MCF 10A (cell line): Measurements from ENCODE around the gene ATP6V0E1. TPM values are rescaled to one million over a fixed set of nuclear protein-coding genes. Genes with fewer than 3 reads are reported as not detected.

Experiments used
- BruUV-seq: library from RNA; stranded (reverse); fragments of 400-500 nt; replicated peaks from 2 replicates; lab custom pipeline; 2021; lab: Mats Ljungman, UMichigan
- CTCF ChIA-PET: fragments of 300-600 bp; sonication (Branson Sonifier 250); formaldehyde crosslinking; extraction: SDS; loops from one replicate; lab custom pipeline; 2021; ENCODE audit warnings: antibody characterized with exemption, inconsistent platforms; lab: Yijun Ruan, JAX
- POLR2A ChIA-PET: fragments of 300-600, 350-650 bp; sonication (Branson Sonifier 250); formaldehyde crosslinking; extraction: SDS; loops from one replicate; lab custom pipeline; 2020; ENCODE audit warnings: antibody characterized with exemption, inconsistent platforms; lab: Yijun Ruan, JAX
- DNase-seq: peaks from one replicate; pipeline ENCODE4 v3.0.0-alpha.2; 2018; ENCODE audit not compliant: unreplicated experiment
- H3K27ac Mint-ChIP-seq: one replicate; pipeline ENCODE4 v1.8.0; 2022; ENCODE audit warnings: mild to moderate bottlenecking, low read depth, mixed read lengths; ENCODE audit not compliant: unreplicated experiment
- H3K27me3 Mint-ChIP-seq: one replicate; pipeline ENCODE4 v1.8.0; 2022; ENCODE audit warnings: mixed read lengths; ENCODE audit not compliant: insufficient read depth, unreplicated experiment
- H3K36me3 Mint-ChIP-seq: one replicate; pipeline ENCODE4 v1.8.0; 2022; ENCODE audit warnings: mild to moderate bottlenecking, moderate library complexity, mixed read lengths; ENCODE audit not compliant: insufficient read depth, unreplicated experiment
- H3K4me1 Mint-ChIP-seq: one replicate; pipeline ENCODE4 v1.8.0; 2022; ENCODE audit warnings: mixed read lengths; ENCODE audit not compliant: insufficient read depth, unreplicated experiment
- H3K4me3 Mint-ChIP-seq: one replicate; pipeline ENCODE4 v1.8.0; 2022; ENCODE audit warnings: mild to moderate bottlenecking, moderate library complexity, mixed read lengths; ENCODE audit not compliant: unreplicated experiment
- H3K9me3 Mint-ChIP-seq: one replicate; pipeline ENCODE4 v1.8.0; 2022; ENCODE audit warnings: mixed read lengths; ENCODE audit not compliant: unreplicated experiment
- CTCF ChIP-seq: fragments of 200-600 bp; IDR thresholded peaks from one replicate; pipeline ENCODE4 v1.8.0; 2022; ENCODE audit warnings: antibody characterized with exemption, mild to moderate bottlenecking; ENCODE audit not compliant: unreplicated experiment
- intact Hi-C: fragments of 100-400 bp; cut with micrococcal nuclease; formaldehyde crosslinking; loops from 2 replicates; pipeline ENCODE4 v1.14.1; 2022
- total RNA-seq: library from RNA; stranded (reverse); gene quantifications from 2 replicates; pipeline ENCODE4 v1.2.3, GENCODE V29; 2022

Gene ATP6V0E1
- total RNA-seq, 1 experiment from 2014 or later = 171 TPM

- ChIA-PET CTCF (interaction anchor here (0.6 to 1.4 kb wide), 3 partner anchors 9 to 132 kb away, joined by 3 to 4 read pairs (median 4); no protein-coding TSS in a partner anchor), POLR2A (no interaction called here)
- Mint-ChIP-seq H3K4me3 (no peak overlapping the region), H3K27me3 (no peaks in the 10 kb centered on the region), H3K27ac (no peak overlapping the region), H3K36me3 (peaks cover 71% of the 10 kb centered on the region), H3K9me3 (no peaks in the 10 kb centered on the region), H3K4me1 (peaks cover 11% of the 10 kb centered on the region)
- no TSS peak for BruUV-seq
- TF ChIP-seq CTCF = no peak
- DNase-seq = no peak
- intact Hi-C loops = no loop called here
Observed at GRCh38 chr5:173033923-173034322, 50.4 kb downstream of the ATP6V0E1 start.

GRCh38 chr5:173035904-173036707 is 52.5 kb downstream of the ATP6V0E1 start:
- no peaks in the 10 kb centered on the region for H3K9me3 Mint-ChIP-seq
- H3K4me3 Mint-ChIP-seq = no peak overlapping the region
- POLR2A ChIA-PET = interaction anchor here (0.9 to 2.0 kb wide), 2 partner anchors 17 to 52 kb away, joined by 3 to 10 read pairs; partner anchors contain the start of gene ATP6V0E1
- no TSS peak for BruUV-seq
- CTCF ChIA-PET = interaction anchor here (0.7 to 1.6 kb wide), 4 partner anchors 18 to 321 kb away, joined by 3 to 6 read pairs (median 4); no protein-coding TSS in a partner anchor
- intact Hi-C loops = no loop called here
- DNase-seq = peak; percentile 43
- peak overlapping the region; percentile 65 for H3K27ac Mint-ChIP-seq
- no peaks in the 10 kb centered on the region for H3K27me3 Mint-ChIP-seq
- H3K4me1 Mint-ChIP-seq = peaks cover 11% of the 10 kb centered on the region
- peaks cover 80% of the 10 kb centered on the region for H3K36me3 Mint-ChIP-seq
- TF ChIP-seq CTCF = no peak

- peaks cover 55% of the 10 kb centered on the region for H3K36me3 Mint-ChIP-seq
- POLR2A ChIA-PET = interaction anchor here (0.6 to 1.9 kb wide), 7 partner anchors 10 to 1799 kb away, joined by 3 to 6 read pairs (median 3); partner anchors contain the start of gene ATP6V0E1
- no peak overlapping the region for H3K27ac Mint-ChIP-seq
- no peaks in the 10 kb centered on the region for H3K9me3 Mint-ChIP-seq
- no peaks in the 10 kb centered on the region for H3K27me3 Mint-ChIP-seq
- no peak for DNase-seq
- no TSS peak for BruUV-seq
- peaks cover 11% of the 10 kb centered on the region for H3K4me1 Mint-ChIP-seq
- intact Hi-C loops = no loop called here
- CTCF ChIA-PET = interaction anchor here (1.0 to 1.6 kb wide), 3 partner anchors 53 to 332 kb away, joined by 3 to 4 read pairs (median 3); partner anchors contain the start of gene BNIP1
- TF ChIP-seq CTCF = no peak
- no peak overlapping the region for H3K4me3 Mint-ChIP-seq
Observed at GRCh38 chr5:173039188-173039587, 55.6 kb downstream of the ATP6V0E1 start.

- CTCF ChIA-PET = interaction anchor here (0.6 to 1.6 kb wide), 7 partner anchors 13 to 576 kb away, joined by 3 to 5 read pairs (median 3); partner anchors contain the start of genes BNIP1 and BOD1
- no TSS peak for BruUV-seq
- no peaks in the 10 kb centered on the region for H3K27me3 Mint-ChIP-seq
- no peak for DNase-seq
- no peak overlapping the region for H3K27ac Mint-ChIP-seq
- TF ChIP-seq CTCF = no peak
- intact Hi-C loops = no loop called here
- peaks cover 8% of the 10 kb centered on the region for H3K4me1 Mint-ChIP-seq
- POLR2A ChIA-PET = interaction anchor here (0.8 to 1.9 kb wide), 4 partner anchors 9 to 537 kb away, joined by 4 to 5 read pairs (median 4); no protein-coding TSS in a partner anchor
- peaks cover 47% of the 10 kb centered on the region for H3K36me3 Mint-ChIP-seq
- no peak overlapping the region for H3K4me3 Mint-ChIP-seq
- H3K9me3 Mint-ChIP-seq = no peaks in the 10 kb centered on the region
Observed at GRCh38 chr5:173039964-173040363, 56.4 kb downstream of the ATP6V0E1 start.
